Measurements from ENCODE around the gene ARX. TPM values are rescaled to one million over a fixed set of nuclear protein-coding genes. Genes with fewer than 3 reads are reported as not detected.

Gene ARX
- total RNA-seq, 1 donor from 2014 or later = 5.8 TPM

- Mint-ChIP-seq H3K36me3 (ENCODE audit: insufficient read depth) (peaks cover 3% of the 10 kb centered on the region), H3K4me3 (ENCODE audit: low read depth) (no peak overlapping the region), H3K27ac (no peak overlapping the region), H3K4me1 (ENCODE audit: low read depth) (peaks cover 8% of the 10 kb centered on the region), H3K27me3 (no peaks in the 10 kb centered on the region), H3K9me3 (ENCODE audit: low read depth) (no peaks in the 10 kb centered on the region)
- DNase-seq (ENCODE audit: low spot score, unreplicated experiment) = no peak
- no peak for TF ChIP-seq CTCF (IDR thresholded peaks at IDR 0.05; ENCODE audit: unreplicated experiment)
These were observed 46.0 kb downstream of the ARX start for GRCh38 chrX:24969812-24970211.

- TF ChIP-seq CTCF (IDR thresholded peaks at IDR 0.05; ENCODE audit: unreplicated experiment) = no peak
- Mint-ChIP-seq H3K4me1 (ENCODE audit: low read depth) (peaks cover 7% of the 10 kb centered on the region), H3K27ac (no peak overlapping the region), H3K36me3 (ENCODE audit: insufficient read depth) (peaks cover 1% of the 10 kb centered on the region), H3K4me3 (ENCODE audit: low read depth) (no peak overlapping the region), H3K27me3 (no peaks in the 10 kb centered on the region), H3K9me3 (ENCODE audit: low read depth) (no peaks in the 10 kb centered on the region)
- DNase-seq (ENCODE audit: low spot score, unreplicated experiment) = no peak
These were observed 50.4 kb downstream of the ARX start for GRCh38 chrX:24965372-24965771.

- no peak for TF ChIP-seq CTCF (IDR thresholded peaks at IDR 0.05; ENCODE audit: unreplicated experiment)
- DNase-seq (ENCODE audit: low spot score, unreplicated experiment) = no peak
- Mint-ChIP-seq H3K27ac (peak overlapping the region; percentile 33), H3K36me3 (ENCODE audit: insufficient read depth) (peaks cover 3% of the 10 kb centered on the region), H3K9me3 (ENCODE audit: low read depth) (no peaks in the 10 kb centered on the region), H3K27me3 (no peaks in the 10 kb centered on the region), H3K4me1 (ENCODE audit: low read depth) (peaks cover 9% of the 10 kb centered on the region), H3K4me3 (ENCODE audit: low read depth) (no peak overlapping the region)
These were observed 51.9 kb downstream of the ARX start for GRCh38 chrX:24963823-24964222.

GRCh38 chrX:24961809-24962208 lies 54.0 kb downstream of the ARX start:
- Mint-ChIP-seq H3K9me3 (ENCODE audit: low read depth) (no peaks in the 10 kb centered on the region), H3K27me3 (no peaks in the 10 kb centered on the region), H3K4me3 (ENCODE audit: low read depth) (no peak overlapping the region), H3K27ac (no peak overlapping the region), H3K36me3 (ENCODE audit: insufficient read depth) (peaks cover 3% of the 10 kb centered on the region), H3K4me1 (ENCODE audit: low read depth) (peaks cover 9% of the 10 kb centered on the region)
- no peak for TF ChIP-seq CTCF (IDR thresholded peaks at IDR 0.05; ENCODE audit: unreplicated experiment)
- no peak for DNase-seq (ENCODE audit: low spot score, unreplicated experiment)

- no peak for DNase-seq (ENCODE audit: low spot score, unreplicated experiment)
- Mint-ChIP-seq H3K4me1 (ENCODE audit: low read depth) (peaks cover 3% of the 10 kb centered on the region), H3K36me3 (ENCODE audit: insufficient read depth) (peaks cover 1% of the 10 kb centered on the region), H3K4me3 (ENCODE audit: low read depth) (no peak overlapping the region), H3K9me3 (ENCODE audit: low read depth) (no peaks in the 10 kb centered on the region), H3K27ac (no peak overlapping the region), H3K27me3 (no peaks in the 10 kb centered on the region)
- no peak for TF ChIP-seq CTCF (IDR thresholded peaks at IDR 0.05; ENCODE audit: unreplicated experiment)
These were observed 58.9 kb downstream of the ARX start for GRCh38 chrX:24956828-24957227.

All from progenitor cell of endocrine pancreas (in vitro differentiated cells).